Activated CD8-positive, alpha-beta memory T cell treated with anti-CD3 and anti-CD28 coated beads for 4 hours (primary cell): ENCODE results near the gene MEGF9.
"Not testable (repeated sequence)": the region's sequence is repeated elsewhere in the genome, so short reads cannot be mapped to it uniquely, and the experiment has no call there.

ENCODE experiments used
- DNase-seq, 2 donors: peaks; one replicate each; pipeline ENCODE4 v3.0.0-alpha.2; 2020; ENCODE audit warnings: low read depth in 2 of 2

Gene MEGF9

GRCh38 chr9:120659209-120659608 is 55.1 kb downstream of the MEGF9 start:
- no peak for DNase-seq

GRCh38 chr9:120655005-120655622 is 59.2 kb downstream of the MEGF9 start:
- no peak for DNase-seq

GRCh38 chr9:120654272-120654671 is 60.0 kb downstream of the MEGF9 start:
- DNase-seq, result no peak

GRCh38 chr9:120653762-120654161 is 60.5 kb downstream of the MEGF9 start:
- DNase-seq, result no peak

- no peak for DNase-seq
These were observed 61.3 kb downstream of the MEGF9 start for GRCh38 chr9:120652934-120653333.

- DNase-seq, result no peak
These were observed 63.9 kb downstream of the MEGF9 start for GRCh38 chr9:120650352-120650751.

- no peak for DNase-seq
These were observed 65.6 kb downstream of the MEGF9 start for GRCh38 chr9:120648581-120649197.

- DNase-seq, result no peak
These were observed 67.3 kb downstream of the MEGF9 start for GRCh38 chr9:120646948-120647347.

GRCh38 chr9:120645760-120646159 is 68.5 kb downstream of the MEGF9 start:
- DNase-seq, result no peak

- no peak for DNase-seq
These were observed 71.2 kb downstream of the MEGF9 start for GRCh38 chr9:120643061-120643460.

- no peak for DNase-seq
These were observed 72.0 kb downstream of the MEGF9 start for GRCh38 chr9:120642129-120642770.

- DNase-seq, result not testable (repeated sequence)
These were observed 73.4 kb downstream of the MEGF9 start for GRCh38 chr9:120640874-120641273.

- no peak for DNase-seq
These were observed 73.9 kb downstream of the MEGF9 start for GRCh38 chr9:120640380-120640779.

GRCh38 chr9:120637919-120638318 is 76.4 kb downstream of the MEGF9 start:
- no peak for DNase-seq

GRCh38 chr9:120636194-120636957 is 77.9 kb downstream of the MEGF9 start:
- DNase-seq, result no peak

GRCh38 chr9:120635011-120635410 is 79.3 kb downstream of the MEGF9 start:
- no peak for DNase-seq

GRCh38 chr9:120630333-120630732 is 83.9 kb downstream of the MEGF9 start:
- no peak for DNase-seq

- not testable (repeated sequence) for DNase-seq
These were observed 85.3 kb downstream of the MEGF9 start for GRCh38 chr9:120628925-120629497.

- no peak for DNase-seq
These were observed 85.9 kb downstream of the MEGF9 start for GRCh38 chr9:120628207-120628924.

- DNase-seq, result no peak
These were observed 87.2 kb downstream of the MEGF9 start for GRCh38 chr9:120627073-120627472.

GRCh38 chr9:120626512-120626911 is 87.8 kb downstream of the MEGF9 start:
- DNase-seq, result no peak
